OCI-M2 (cell line): Measurements from ENCODE around the gene ERFL.

Experiments used
- DNase-seq: peaks from one replicate; lab custom pipeline; 2025; ENCODE audit not compliant: unreplicated experiment; lab: John Stamatoyannopoulos, UW

Gene ERFL

DNA sequence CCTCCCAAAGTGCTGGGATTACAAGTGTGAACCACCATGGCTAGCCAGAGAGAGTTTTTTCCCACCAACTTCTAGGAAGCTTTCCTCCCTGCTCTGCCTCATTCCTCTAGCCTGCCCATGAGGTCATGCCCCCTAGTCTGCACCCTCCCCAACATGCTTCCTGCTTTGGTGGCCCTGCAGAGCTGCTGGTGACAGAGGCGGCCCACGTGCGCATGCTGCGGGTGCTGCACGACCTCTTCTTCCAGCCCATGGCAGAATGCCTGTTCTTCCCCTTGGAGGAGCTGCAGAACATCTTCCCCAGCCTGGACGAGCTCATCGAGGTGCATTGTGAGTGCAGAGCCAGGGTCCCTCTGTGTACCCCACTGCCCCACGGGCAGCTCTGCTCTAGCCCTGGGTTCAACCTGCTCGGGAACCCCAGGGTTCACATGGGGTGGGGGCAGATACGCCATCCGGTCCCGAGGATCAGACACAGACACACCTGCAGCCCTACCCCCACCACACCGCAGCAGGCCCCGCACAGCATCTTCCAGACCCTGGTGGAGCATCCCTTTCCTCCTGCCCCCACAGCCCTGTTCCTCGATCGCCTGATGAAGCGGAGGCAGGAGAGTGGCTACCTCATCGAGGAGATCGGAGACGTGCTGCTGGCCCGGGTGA, 26.4 kb downstream of the ERFL start:
- DNase-seq = no peak

- DNase-seq = no peak
These were observed 30.0 kb downstream of the ERFL start for GRCh38 chr19:41898235-41898634.

GRCh38 chr19:41897820-41898219, 30.4 kb downstream of the ERFL start:
- no peak for DNase-seq

DNA sequence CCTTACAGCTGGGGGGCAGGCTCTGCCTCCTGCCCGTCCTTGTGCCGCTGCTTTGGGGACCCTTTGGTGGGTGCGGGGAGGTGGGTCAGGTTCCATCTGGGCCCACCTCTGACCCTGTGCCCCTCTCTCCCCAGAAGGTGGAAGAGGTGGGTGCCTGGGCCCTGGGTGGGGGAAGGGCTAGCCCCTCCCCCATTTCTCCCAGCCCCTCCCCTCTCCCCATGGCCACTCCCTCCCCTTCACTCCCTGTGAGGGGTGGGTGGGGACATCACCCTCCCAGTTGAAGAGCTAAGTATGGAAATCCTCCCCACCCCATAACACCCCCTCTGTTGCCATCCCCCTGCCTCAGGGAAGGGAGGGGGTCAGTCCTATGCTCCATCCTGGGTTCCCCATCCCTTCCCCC, 31.1 kb downstream of the ERFL start:
- DNase-seq = no peak

DNA sequence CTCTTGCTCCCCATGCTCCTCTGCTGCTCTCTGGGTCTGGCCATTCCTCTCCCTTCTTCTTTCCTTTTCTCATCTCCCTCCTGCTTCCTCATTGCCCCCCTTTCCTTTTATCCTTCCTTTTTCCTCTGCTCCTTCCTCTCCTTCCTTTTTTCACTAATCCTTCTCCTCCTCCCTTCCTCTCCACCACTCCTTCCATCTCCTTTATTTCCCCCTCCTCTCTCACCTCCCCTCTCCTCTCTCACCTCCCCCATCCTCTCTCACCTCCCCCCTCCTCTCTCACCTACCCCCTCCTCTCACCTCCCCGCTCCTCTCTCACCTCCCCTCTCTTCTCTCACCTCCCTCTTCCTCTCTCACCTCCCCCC, 31.7 kb downstream of the ERFL start:
- no peak for DNase-seq

DNA sequence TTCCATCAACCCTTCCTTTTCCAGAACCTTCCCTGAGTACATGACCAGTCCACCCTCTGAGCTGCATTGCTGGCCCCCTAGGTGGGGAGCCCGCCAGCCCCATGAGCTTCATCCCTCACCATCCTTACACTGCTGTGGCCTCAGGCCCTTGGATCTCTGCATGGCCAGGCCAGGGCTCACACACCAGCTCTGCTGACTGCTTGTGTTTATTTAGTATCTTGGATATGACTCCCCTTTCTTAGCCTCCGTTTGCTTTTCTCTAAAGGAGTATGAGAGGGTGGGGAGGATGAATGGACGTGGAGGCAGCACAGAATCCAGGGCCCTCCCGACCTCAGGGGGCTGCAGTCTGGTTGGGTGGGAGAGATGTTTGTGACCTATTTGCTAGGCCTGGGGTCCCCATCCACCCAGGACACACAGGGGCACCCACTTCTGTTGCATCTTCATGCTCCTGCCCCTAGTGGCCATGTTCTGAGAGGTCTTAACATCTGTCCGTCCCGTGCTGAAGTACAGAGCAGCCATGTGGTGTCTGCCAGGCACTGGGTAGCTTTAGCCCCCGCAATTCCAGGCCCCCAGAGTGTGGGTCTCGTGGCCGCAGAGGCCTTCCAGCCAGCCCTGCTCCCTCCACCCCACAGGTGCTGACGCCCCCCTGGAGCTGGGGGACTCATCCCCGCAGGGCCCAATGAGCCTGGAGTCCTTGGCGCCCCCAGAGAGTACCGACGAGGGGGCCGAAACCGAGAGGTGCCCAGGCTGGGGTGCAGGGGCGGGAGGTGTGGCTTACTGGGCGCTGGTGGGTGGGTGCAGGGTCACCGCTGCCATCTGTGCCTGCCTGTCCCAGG, 32.3 kb downstream of the ERFL start:
- DNase-seq = no peak

- no peak for DNase-seq
These were observed 33.9 kb downstream of the ERFL start for GRCh38 chr19:41894350-41894749.

DNA sequence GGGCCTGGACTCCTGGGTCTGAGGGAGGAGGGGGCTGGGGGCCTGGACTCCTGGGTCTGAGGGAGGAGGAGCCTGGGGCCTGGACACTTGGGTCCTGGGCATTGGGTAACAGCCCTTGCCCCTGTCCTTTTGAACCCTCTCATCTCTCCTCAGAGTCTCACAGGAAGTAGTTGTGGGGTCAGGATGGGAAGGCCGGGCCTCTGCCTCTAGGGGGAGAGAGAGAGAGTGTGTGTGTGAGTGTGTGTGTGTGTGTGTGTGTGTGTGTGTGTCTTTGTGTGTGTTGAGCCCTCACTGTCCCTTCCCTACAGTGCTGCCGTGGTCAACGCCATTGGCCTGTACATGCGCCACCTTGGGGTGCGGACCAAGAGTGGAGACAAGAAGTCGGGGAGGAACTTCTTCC, 34.4 kb downstream of the ERFL start:
- DNase-seq = no peak

GRCh38 chr19:41892173-41892902, 35.9 kb downstream of the ERFL start:
- DNase-seq = no peak

DNA sequence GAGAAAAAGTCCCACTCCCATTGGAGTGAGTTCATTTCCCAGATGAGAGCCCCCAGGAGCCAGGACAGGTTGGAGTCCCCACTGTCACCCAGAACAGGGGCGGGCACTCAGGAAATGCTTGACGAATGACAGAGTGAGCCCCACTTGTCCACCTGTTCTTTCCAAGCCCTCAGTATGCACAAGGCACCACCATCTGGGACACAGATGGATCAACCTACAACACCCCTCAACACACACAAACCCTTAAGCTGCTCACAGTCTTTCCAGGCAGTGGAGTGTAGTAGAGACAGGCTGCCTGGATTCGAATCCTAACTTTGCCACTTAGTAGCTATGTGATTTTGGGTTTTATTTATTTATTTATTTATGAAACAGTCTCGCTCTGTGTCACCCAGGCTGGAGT, 37.3 kb downstream of the ERFL start:
- DNase-seq = no peak

- no peak for DNase-seq
These were observed 38.4 kb downstream of the ERFL start for GRCh38 chr19:41889896-41890295.

GRCh38 chr19:41888926-41889325, 39.3 kb downstream of the ERFL start:
- DNase-seq = no peak

DNA sequence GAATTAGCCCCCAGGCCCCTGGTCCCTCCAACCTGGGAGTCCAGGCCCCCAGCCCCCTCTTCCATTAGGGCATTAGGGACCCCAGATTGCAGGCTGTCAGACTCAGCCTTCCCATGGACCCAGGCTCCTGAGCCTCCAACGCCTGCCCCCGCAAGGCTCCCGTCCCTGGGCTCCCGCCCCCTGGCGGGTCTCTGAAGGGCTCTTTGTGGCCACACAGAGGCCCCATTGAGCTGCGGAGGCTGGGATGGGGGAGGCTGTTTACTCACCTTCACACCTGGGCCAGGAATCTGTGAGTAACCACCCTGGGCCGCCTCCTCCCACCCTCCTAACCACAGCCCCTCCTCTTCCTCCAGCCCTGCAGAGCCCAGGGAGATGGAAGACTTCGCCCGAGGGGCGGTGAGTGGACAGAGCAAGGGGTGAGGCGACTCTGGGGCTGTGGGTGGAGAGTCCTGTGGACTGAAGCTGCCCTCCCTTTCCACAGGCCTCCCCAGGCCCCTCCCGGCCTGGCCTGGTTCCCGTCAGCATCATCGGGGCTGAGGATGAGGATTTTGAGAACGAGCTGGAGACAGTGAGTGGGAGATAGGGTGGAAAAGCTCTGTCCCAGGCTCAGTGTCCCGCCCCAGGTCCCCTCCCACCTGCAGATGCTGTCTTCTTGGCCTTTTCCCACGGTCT, 40.4 kb downstream of the ERFL start:
- no peak for DNase-seq

DNA sequence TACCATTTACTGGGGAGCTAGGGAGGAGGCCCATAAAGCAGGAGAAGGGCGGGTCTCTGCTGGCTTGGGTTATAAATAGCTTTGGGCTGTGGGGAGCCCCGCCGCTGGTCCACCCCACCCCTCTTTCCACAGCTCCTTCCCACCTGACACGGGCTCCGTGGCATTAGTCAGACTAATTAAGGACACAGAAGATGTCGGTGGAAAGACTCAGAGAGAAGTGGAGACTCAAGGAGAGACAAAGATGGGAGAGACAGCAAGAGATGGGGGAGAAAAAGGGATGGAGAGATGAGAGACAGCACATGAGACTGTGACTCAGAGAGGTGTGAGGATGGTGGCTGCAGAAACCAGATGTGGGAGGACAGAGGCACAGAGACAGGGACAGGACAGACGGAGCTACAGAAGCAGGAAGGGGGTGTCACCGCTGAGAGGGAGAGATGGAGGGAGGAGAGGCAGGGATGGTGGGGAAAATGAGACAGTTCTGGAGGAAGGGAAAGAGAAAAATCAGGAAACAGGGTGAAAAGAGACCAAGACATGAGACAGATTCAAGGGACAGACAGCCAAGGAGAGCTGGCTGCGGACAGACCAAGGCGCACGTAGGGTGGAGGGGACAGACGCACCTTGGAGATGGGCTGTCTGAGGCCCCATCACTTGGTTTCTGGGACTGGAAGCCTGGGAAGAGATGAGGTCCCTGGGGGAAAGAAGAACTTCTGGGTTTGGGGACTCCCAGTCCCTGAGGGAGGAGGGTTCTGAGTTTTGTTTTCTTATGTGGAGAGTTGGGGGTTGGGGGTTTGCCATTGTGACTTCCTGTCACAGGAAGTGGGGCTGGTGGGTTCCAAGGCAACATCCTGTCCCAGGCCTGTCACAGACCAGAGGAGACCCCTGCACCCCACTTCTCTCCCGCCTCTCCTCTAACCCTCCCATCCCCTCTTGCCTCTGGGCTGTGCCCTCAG, 41.2 kb downstream of the ERFL start:
- DNase-seq = no peak

GRCh38 chr19:41883821-41884733, 44.2 kb downstream of the ERFL start:
- DNase-seq = peak; percentile 65

DNA sequence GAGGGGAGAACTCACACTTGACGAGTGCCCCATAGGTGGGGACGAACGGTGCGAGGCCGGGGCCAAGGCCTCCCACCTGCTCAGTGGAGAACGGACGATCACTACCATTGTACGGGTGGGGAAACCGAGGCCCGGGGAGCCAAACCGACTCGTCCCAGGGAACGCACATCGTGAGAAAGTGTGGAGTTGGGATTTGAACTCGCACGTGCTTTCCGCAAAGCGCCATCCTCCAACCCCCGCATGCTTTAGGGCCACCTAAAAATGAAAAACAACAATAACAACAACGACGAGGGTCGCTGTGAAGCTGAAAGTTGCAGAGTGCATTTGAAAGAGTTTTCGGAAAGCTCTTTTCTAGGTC, 44.8 kb downstream of the ERFL start:
- no peak for DNase-seq

- no peak for DNase-seq
These were observed 45.4 kb downstream of the ERFL start, which contains the start of gene ARHGEF1 for GRCh38 chr19:41882568-41883462. Gene ARHGEF1, plus strand, starts transcription at chr19:41883184. Its CDS starts 4,899 bp downstream, at chr19:41888083.

GRCh38 chr19:41880329-41880708, 47.9 kb downstream of the ERFL start:
- DNase-seq = no peak
